Ishikawa (cell line): Measurements from ENCODE around the gene FAM184B.

Experiments used
- CREB1 ChIP-seq: IDR thresholded peaks from 2 replicates; pipeline ENCODE4 v1.6.1; 2012; ENCODE audit warnings: low read depth
- EP300 ChIP-seq: IDR thresholded peaks from 2 replicates; pipeline ENCODE4 v1.6.1; 2012; ENCODE audit warnings: borderline replicate concordance
- FOXM1 ChIP-seq: IDR thresholded peaks from 2 replicates; pipeline ENCODE4 v1.6.1; 2012; ENCODE audit warnings: low read depth, borderline replicate concordance
- TCF12 ChIP-seq: IDR thresholded peaks from 2 replicates; pipeline ENCODE4 v1.6.1; 2012; ENCODE audit warnings: low read depth
- TF ChIP-seq, protein P1 (sequence below): IDR thresholded peaks from 2 replicates; pipeline ENCODE4 v1.6.1; 2012; ENCODE audit warnings: low read depth, mild to moderate bottlenecking

DNA sequence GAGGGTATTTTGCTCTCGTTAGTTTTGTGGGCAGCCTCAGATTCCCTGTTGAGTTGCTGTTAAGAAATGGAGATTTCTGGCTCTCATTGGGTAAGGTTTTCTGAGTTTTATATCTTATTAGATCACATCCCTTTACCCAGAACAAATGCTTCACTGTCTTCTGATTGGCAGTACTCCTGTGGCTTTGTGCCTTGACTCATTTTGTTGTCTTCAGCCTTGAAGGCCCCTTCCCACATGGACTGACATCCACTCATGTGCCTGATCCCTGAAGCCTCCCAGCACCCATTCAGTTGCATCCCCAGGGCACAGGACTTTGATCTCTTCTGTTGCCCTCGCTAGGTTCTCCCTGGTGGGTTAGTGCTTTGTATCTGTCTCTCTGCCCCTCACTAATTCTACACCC, 156.6 kb downstream of the FAM184B start:
- TF ChIP-seq CREB1 (no peak), EP300 (no peak), TCF12 (no peak), FOXM1 (no peak)
- TF ChIP-seq, protein P1, sequence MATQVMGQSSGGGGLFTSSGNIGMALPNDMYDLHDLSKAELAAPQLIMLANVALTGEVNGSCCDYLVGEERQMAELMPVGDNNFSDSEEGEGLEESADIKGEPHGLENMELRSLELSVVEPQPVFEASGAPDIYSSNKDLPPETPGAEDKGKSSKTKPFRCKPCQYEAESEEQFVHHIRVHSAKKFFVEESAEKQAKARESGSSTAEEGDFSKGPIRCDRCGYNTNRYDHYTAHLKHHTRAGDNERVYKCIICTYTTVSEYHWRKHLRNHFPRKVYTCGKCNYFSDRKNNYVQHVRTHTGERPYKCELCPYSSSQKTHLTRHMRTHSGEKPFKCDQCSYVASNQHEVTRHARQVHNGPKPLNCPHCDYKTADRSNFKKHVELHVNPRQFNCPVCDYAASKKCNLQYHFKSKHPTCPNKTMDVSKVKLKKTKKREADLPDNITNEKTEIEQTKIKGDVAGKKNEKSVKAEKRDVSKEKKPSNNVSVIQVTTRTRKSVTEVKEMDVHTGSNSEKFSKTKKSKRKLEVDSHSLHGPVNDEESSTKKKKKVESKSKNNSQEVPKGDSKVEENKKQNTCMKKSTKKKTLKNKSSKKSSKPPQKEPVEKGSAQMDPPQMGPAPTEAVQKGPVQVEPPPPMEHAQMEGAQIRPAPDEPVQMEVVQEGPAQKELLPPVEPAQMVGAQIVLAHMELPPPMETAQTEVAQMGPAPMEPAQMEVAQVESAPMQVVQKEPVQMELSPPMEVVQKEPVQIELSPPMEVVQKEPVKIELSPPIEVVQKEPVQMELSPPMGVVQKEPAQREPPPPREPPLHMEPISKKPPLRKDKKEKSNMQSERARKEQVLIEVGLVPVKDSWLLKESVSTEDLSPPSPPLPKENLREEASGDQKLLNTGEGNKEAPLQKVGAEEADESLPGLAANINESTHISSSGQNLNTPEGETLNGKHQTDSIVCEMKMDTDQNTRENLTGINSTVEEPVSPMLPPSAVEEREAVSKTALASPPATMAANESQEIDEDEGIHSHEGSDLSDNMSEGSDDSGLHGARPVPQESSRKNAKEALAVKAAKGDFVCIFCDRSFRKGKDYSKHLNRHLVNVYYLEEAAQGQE = no peak
